Body of pancreas (tissue), 4 donors: Measurements from ENCODE around the gene BAZ2B. TPM values are rescaled to one million over a fixed set of nuclear protein-coding genes. Genes with fewer than 3 reads are reported as not detected.
A peak's percentile ranks its signal among the peaks of the same experiment; 100 is the strongest.

Source experiments
- ATAC-seq: fragments of 150-250 bp; one replicate; pipeline ENCODE4 v1.9.1; 2016
- DNase-seq, 4 donors: peaks; one replicate each; pipeline ENCODE4 v3.0.0-alpha.2; 2019
- H3K27ac ChIP-seq, 4 donors: fragments of 200-600 bp; sonication (generic); 1 replicate in 3 of 4; 2 replicates in 1 of 4; pipeline versions ENCODE4 v1.5.1 to v1.6.1; 2016 to 2019; ENCODE audit warnings: mild to moderate bottlenecking in 1 of 4, mixed read lengths in 1 of 4, moderate library complexity in 1 of 4
- H3K27me3 ChIP-seq, 2 donors: fragments of 200-600 bp; sonication (generic); one replicate each; pipeline ENCODE4 v1.6.0; 2016; ENCODE audit warnings: mild to moderate bottlenecking in 1 of 2
- H3K36me3 ChIP-seq, 2 donors: fragments of 200-600 bp; sonication (generic); replicated peaks in 1 of 2; 2 replicates each; pipeline ENCODE4 v1.5.1; 2016; ENCODE audit warnings: low read depth in 2 of 2; ENCODE audit not compliant: insufficient read depth in 1 of 2
- H3K4me1 ChIP-seq: fragments of 200-600 bp; sonication (generic); one replicate; pipeline ENCODE4 v1.6.0; 2016
- H3K4me3 ChIP-seq, 2 donors: fragments of 200-600 bp; sonication (generic); 1 replicate in 1 of 2; 2 replicates in 1 of 2; pipeline ENCODE4 v1.5.1; 2016 to 2019
- H3K9me3 ChIP-seq, 3 donors: fragments of 200-600 bp; sonication (generic); 1 replicate in 2 of 3; 2 replicates in 1 of 3; pipeline ENCODE4 v1.5.1; 2016
- CTCF ChIP-seq, 7 experiments: fragments of 450-650 bp in 4 of 7; fragments of 200-600 bp in 3 of 7; sonication (generic) in 3 of 7; IDR thresholded peaks; one replicate each; pipeline ENCODE4 v1.5.1; 2016 to 2019; ENCODE audit warnings: antibody characterized with exemption in 7 of 7
- POLR2A ChIP-seq, 3 donors: fragments of 450-650 bp; IDR thresholded peaks; one replicate each; pipeline ENCODE4 v1.6.1; 2016; ENCODE audit warnings: antibody characterized with exemption in 3 of 3, mild to moderate bottlenecking in 2 of 3
- WGBS, 2 donors: methylation state at CpG; one replicate each; pipeline ENCODE4 v1.1.5; 2017; 5-methylcytosine and 5-hydroxymethylcytosine counted together
- intact Hi-C: fragments of 100-400 bp; cut with DNase I; formaldehyde crosslinking; loops from one replicate; pipeline ENCODE4 v1.15.1; 2023
- total RNA-seq, 2 donors: library from RNA; depleted of rRNA; stranded (reverse); fragments of >200 nt; gene quantifications; one replicate each; pipeline ENCODE4 v1.1.0, GENCODE V29; 2016

BAZ2B gene
- total RNA-seq, 2 donors from 2014 or later, result 62.5 to 104 TPM

- TF ChIP-seq POLR2A (IDR thresholded peaks at IDR 0.05), result no peak
- TF ChIP-seq CTCF (IDR thresholded peaks at IDR 0.05), result no peak
- WGBS, 2 donors, result 96 to 100% methylated on average over 1 of the region's 1 CpG
- no peaks in the 10 kb centered on the region for H3K36me3 ChIP-seq
- no peaks in the 10 kb centered on the region for H3K27me3 ChIP-seq
- H3K27ac ChIP-seq, result no peak overlapping the region
- DNase-seq (no peak), ATAC-seq (no peak)
- H3K4me3 ChIP-seq, result no peak overlapping the region
- peaks cover 10% of the 10 kb centered on the region for H3K4me1 ChIP-seq
- intact Hi-C loops, result no loop called here
- no peaks in the 10 kb centered on the region for H3K9me3 ChIP-seq
Observed at GRCh38 chr2:159501743-159502142, 114.6 kb downstream of the BAZ2B start.

- ATAC-seq (no peak), DNase-seq (no peak)
- Histone ChIP-seq H3K9me3 (no peaks in the 10 kb centered on the region), H3K27ac (peak overlapping the region in 2 of 4 donors; percentile 10 to 62), H3K4me3 (no peak overlapping the region), H3K4me1 (no peaks in the 10 kb centered on the region), H3K27me3 (no peaks in the 10 kb centered on the region), H3K36me3 (no peaks in the 10 kb centered on the region)
- TF ChIP-seq CTCF (IDR thresholded peaks at IDR 0.05) (no peak), POLR2A (IDR thresholded peaks at IDR 0.05) (no peak)
- WGBS, 2 donors, result 76 to 84% methylated on average over 2 of the region's 2 CpGs
- intact Hi-C loops, result no loop called here
Observed at GRCh38 chr2:159497847-159498246, 118.5 kb downstream of the BAZ2B start.

- intact Hi-C loops, result no loop called here
- Histone ChIP-seq H3K4me1 (no peaks in the 10 kb centered on the region), H3K27me3 (no peaks in the 10 kb centered on the region), H3K4me3 (no peak overlapping the region), H3K9me3 (no peaks in the 10 kb centered on the region), H3K36me3 (no peaks in the 10 kb centered on the region), H3K27ac (peak overlapping the region in 2 of 4 donors; percentile 10 to 62)
- DNase-seq (peak in 1 of 4 donors; percentile 49), ATAC-seq (peak; percentile 73)
- TF ChIP-seq CTCF (IDR thresholded peaks at IDR 0.05) (no peak), POLR2A (IDR thresholded peaks at IDR 0.05) (no peak)
Observed at GRCh38 chr2:159497256-159497655, 119.1 kb downstream of the BAZ2B start.

- H3K27me3 ChIP-seq, result no peaks in the 10 kb centered on the region
- no peak for ATAC-seq
- H3K9me3 ChIP-seq, result no peaks in the 10 kb centered on the region
- TF ChIP-seq CTCF (IDR thresholded peaks at IDR 0.05), result no peak
- DNase-seq, result no peak
- peaks cover 21% of the 10 kb centered on the region for H3K4me1 ChIP-seq
- intact Hi-C loops, result no loop called here
- no peak overlapping the region for H3K27ac ChIP-seq
- H3K4me3 ChIP-seq, result no peak overlapping the region
- no peaks in the 10 kb centered on the region for H3K36me3 ChIP-seq
- 94 to 98% methylated on average over 2 of the region's 2 CpGs for WGBS, 2 donors
Observed at GRCh38 chr2:159489476-159489875, 126.9 kb downstream of the BAZ2B start.

- Histone ChIP-seq H3K36me3 (no peaks in the 10 kb centered on the region), H3K4me1 (peaks cover 21% of the 10 kb centered on the region), H3K4me3 (no peak overlapping the region), H3K27me3 (no peaks in the 10 kb centered on the region), H3K9me3 (no peaks in the 10 kb centered on the region), H3K27ac (peak overlapping the region in 1 of 4 donors; percentile 53)
- intact Hi-C loops, result no loop called here
- TF ChIP-seq POLR2A (IDR thresholded peaks at IDR 0.05) (no peak), CTCF (IDR thresholded peaks at IDR 0.05) (no peak)
- ATAC-seq, result peak; percentile 91
- DNase-seq, result peak in 3 of 4 donors; percentile 19 to 57 (median 56)
- 17 to 25% methylated on average over 2 of the region's 2 CpGs for WGBS, 2 donors
Observed at GRCh38 chr2:159484532-159484931, 131.8 kb downstream of the BAZ2B start.
